Measurements from ENCODE around the gene EPAS1. TPM values are rescaled to one million over a fixed set of nuclear protein-coding genes. Genes with fewer than 3 reads are reported as not detected.

The EPAS1 gene
- total RNA-seq, 1 experiment from 2014 or later = 55.9 TPM

DNA sequence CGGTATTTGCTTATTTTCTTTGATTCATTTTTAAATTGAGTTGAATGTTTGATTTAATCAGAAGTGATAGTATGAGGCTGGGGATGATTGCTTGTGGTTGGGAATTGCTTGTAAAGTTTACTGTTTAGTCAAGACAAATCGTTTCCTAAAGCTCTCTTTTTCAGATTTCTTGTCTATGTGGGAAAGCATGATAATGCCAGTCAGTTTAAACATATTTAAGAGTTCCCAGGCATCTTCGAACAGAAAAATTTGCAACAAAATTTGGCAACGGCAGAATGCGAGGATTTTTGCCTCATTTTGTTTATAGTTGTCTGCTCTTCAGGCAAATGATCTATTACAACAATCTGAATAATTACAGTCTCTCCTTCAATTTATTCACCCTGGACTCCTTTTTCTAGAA is 22.5 kb downstream of the EPAS1 start (continued):
- TF ChIP-seq ZBTB33 (IDR thresholded peaks at IDR 0.05; ENCODE audit: extremely low read depth, insufficient replicate concordance, low read length) = no peak
- no peak for TF ChIP-seq EZH2 (IDR thresholded peaks at IDR 0.05)
- no peak for TF ChIP-seq FOSL1 (IDR thresholded peaks at IDR 0.05; ENCODE audit: low read depth)
- TF ChIP-seq, protein P1, sequence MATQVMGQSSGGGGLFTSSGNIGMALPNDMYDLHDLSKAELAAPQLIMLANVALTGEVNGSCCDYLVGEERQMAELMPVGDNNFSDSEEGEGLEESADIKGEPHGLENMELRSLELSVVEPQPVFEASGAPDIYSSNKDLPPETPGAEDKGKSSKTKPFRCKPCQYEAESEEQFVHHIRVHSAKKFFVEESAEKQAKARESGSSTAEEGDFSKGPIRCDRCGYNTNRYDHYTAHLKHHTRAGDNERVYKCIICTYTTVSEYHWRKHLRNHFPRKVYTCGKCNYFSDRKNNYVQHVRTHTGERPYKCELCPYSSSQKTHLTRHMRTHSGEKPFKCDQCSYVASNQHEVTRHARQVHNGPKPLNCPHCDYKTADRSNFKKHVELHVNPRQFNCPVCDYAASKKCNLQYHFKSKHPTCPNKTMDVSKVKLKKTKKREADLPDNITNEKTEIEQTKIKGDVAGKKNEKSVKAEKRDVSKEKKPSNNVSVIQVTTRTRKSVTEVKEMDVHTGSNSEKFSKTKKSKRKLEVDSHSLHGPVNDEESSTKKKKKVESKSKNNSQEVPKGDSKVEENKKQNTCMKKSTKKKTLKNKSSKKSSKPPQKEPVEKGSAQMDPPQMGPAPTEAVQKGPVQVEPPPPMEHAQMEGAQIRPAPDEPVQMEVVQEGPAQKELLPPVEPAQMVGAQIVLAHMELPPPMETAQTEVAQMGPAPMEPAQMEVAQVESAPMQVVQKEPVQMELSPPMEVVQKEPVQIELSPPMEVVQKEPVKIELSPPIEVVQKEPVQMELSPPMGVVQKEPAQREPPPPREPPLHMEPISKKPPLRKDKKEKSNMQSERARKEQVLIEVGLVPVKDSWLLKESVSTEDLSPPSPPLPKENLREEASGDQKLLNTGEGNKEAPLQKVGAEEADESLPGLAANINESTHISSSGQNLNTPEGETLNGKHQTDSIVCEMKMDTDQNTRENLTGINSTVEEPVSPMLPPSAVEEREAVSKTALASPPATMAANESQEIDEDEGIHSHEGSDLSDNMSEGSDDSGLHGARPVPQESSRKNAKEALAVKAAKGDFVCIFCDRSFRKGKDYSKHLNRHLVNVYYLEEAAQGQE (IDR thresholded peaks at IDR 0.05; ENCODE audit: low read depth) = no peak
- no peak for TF ChIP-seq CBX3 (IDR thresholded peaks at IDR 0.05; ENCODE audit: low read depth)
- TF ChIP-seq EGR1 (IDR thresholded peaks at IDR 0.05; ENCODE audit: low read depth) = no peak

DNA sequence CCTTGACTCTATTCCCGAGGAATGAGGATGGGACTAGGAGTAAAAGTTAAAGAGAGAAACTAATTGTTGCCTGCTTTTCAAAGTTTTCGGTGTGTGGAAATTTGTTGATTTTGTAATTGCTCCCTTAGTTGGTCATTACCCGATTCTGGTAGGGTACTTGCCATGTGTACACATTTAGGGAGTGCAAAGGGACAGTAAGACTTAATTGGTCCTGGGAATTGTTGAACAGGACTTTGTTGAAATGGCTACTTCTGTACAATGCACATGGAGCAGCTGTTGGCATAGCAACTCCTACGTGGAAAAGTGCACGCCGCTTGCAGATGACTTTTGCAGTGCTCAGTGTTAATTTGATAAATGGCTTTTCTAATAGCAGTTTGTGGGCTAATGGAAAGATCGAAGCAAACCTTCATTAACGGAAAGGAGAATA is 22.9 kb downstream of the EPAS1 start:
- Histone ChIP-seq H3K79me2 (ENCODE audit: insufficient read depth, low read length) (peaks cover 5% of the 10 kb centered on the region; the same call in 1 of the 2 replicates), H3K9me2 (ENCODE audit: insufficient read depth) (no peaks in the 10 kb centered on the region), H3K4me2 (ENCODE audit: low read length) (no peak overlapping the region), H3K27me3 (ENCODE audit: insufficient read depth, low read length) (no peaks in the 10 kb centered on the region), H3K9ac (ENCODE audit: low read length) (no peak overlapping the region), H3K4me3 (replicated peaks in 1 of 2; ENCODE audit: low read depth in 1 of 2, low read length in 2 of 2) (no peak overlapping the region), H4K20me1 (ENCODE audit: insufficient read depth) (no peaks in the 10 kb centered on the region), H2AFZ (ENCODE audit: low read depth, low read length, poor library complexity, severe bottlenecking) (no peak overlapping the region), H3K9me3 (ENCODE audit: control insufficient read depth in 1 of 2, insufficient read depth in 1 of 2, low read depth in 1 of 2, low read length in 2 of 2) (no peaks in the 10 kb centered on the region), H3K27ac (ENCODE audit: low read depth, low read length) (no peak overlapping the region), H3K36me3 (ENCODE audit: control insufficient read depth in 1 of 2, insufficient read depth in 2 of 2, low read length in 2 of 2) (no peaks in the 10 kb centered on the region), H3K4me1 (ENCODE audit: control insufficient read depth in 1 of 2, insufficient read depth in 2 of 2, low read length in 2 of 2) (peaks cover 11 to 25% of the 10 kb centered on the region in 2 experiments)
- ATAC-seq (no peak), DNase-seq (ENCODE audit: low read depth, low spot score) (no peak)
- ChIA-PET POLR2A (interaction anchor here (1.7 kb wide), 1 partner anchor 10 kb away, joined by 4 read pairs; no protein-coding TSS in a partner anchor), RAD21 (ENCODE audit: low non-redundant PET in 1 of 2, low total read pairs in 2 of 2, uncharacterized antibody in 2 of 2, unreplicated experiment in 2 of 2) (no interaction called here), CTCF (no interaction called here)
- BruUV-seq (replicated peaks) = no TSS peak
- intact Hi-C loops (cut with micrococcal nuclease) = no loop called here
- no peak for TF ChIP-seq EGR1 (IDR thresholded peaks at IDR 0.05; ENCODE audit: low read depth)
- no peak for TF ChIP-seq CTCF (IDR thresholded peaks at IDR 0.05 in 2 of 3, conservative IDR thresholded peaks at IDR 0.05 in 1 of 3; ENCODE audit: borderline replicate concordance in 1 of 3, insufficient read depth in 1 of 3, low read depth in 2 of 3, low read length in 2 of 3)
- TF ChIP-seq, protein P2, sequence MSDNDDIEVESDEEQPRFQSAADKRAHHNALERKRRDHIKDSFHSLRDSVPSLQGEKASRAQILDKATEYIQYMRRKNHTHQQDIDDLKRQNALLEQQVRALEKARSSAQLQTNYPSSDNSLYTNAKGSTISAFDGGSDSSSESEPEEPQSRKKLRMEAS (IDR thresholded peaks at IDR 0.05) = no peak
- TF ChIP-seq CBX3 (IDR thresholded peaks at IDR 0.05; ENCODE audit: low read depth) = no peak
- TF ChIP-seq EZH2phosphoT487 (IDR thresholded peaks at IDR 0.05; ENCODE audit: borderline replicate concordance) = no peak
- TF ChIP-seq ZNF274 (IDR thresholded peaks at IDR 0.05; ENCODE audit: low read depth, low read length) = no peak
- TF ChIP-seq SRF (IDR thresholded peaks at IDR 0.05; ENCODE audit: low read depth) = no peak
- no peak for TF ChIP-seq RAD21 (IDR thresholded peaks at IDR 0.05; ENCODE audit: low read depth)
- no peak for TF ChIP-seq POLR2A (IDR thresholded peaks at IDR 0.05; ENCODE audit: borderline replicate concordance, extremely low read depth, insufficient read depth, insufficient read length)
- TF ChIP-seq YY1 (IDR thresholded peaks at IDR 0.05; ENCODE audit: extremely low read depth, insufficient replicate concordance, low read depth, low read length) = no peak
- no peak for TF ChIP-seq EZH2 (IDR thresholded peaks at IDR 0.05)
- TF ChIP-seq ELF1 (IDR thresholded peaks at IDR 0.05; ENCODE audit: borderline replicate concordance, low read depth) = no peak
- TF ChIP-seq ATF3 (IDR thresholded peaks at IDR 0.05) = no peak
- TF ChIP-seq SIN3A (IDR thresholded peaks at IDR 0.05; ENCODE audit: low read depth) = no peak

All from HCT116 (cell line).